GM12892 (cell line): ENCODE data around the gene VCAN.

Experiments used
- POLR2A ChIP-seq: IDR thresholded peaks from 2 replicates; pipeline ENCODE4 v1.6.1; 2011; ENCODE audit warnings: low read depth, low read length, control low read depth
- POLR2AphosphoS5 ChIP-seq: IDR thresholded peaks from 2 replicates; pipeline ENCODE4 v1.6.1; 2011; ENCODE audit warnings: low read depth, low read length, control low read depth
- TAF1 ChIP-seq: IDR thresholded peaks from 2 replicates; pipeline ENCODE4 v1.6.1; 2011; ENCODE audit warnings: low read depth, mild to moderate bottlenecking, control low read depth, low read length, borderline replicate concordance

DNA sequence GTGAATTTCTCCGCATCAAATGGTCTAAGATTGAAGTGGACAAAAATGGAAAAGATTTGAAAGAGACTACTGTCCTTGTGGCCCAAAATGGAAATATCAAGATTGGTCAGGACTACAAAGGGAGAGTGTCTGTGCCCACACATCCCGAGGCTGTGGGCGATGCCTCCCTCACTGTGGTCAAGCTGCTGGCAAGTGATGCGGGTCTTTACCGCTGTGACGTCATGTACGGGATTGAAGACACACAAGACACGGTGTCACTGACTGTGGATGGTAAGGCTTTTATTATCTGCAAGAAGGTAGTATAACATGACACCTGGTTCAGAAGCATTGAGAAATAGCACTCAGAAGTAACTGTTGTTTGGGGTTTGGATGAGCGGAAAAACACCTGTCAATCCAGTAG is 18.7 kb downstream of the VCAN start:
- no peak for TF ChIP-seq TAF1
- TF ChIP-seq POLR2A, result no peak
- no peak for TF ChIP-seq POLR2AphosphoS5
